ENCODE results near the gene CLDN10. TPM values are rescaled to one million over a fixed set of nuclear protein-coding genes. Genes with fewer than 3 reads are reported as not detected.

Gene CLDN10
- total and polyA plus RNA-seq, 3 experiments from 2014 or later, result not detected

DNA sequence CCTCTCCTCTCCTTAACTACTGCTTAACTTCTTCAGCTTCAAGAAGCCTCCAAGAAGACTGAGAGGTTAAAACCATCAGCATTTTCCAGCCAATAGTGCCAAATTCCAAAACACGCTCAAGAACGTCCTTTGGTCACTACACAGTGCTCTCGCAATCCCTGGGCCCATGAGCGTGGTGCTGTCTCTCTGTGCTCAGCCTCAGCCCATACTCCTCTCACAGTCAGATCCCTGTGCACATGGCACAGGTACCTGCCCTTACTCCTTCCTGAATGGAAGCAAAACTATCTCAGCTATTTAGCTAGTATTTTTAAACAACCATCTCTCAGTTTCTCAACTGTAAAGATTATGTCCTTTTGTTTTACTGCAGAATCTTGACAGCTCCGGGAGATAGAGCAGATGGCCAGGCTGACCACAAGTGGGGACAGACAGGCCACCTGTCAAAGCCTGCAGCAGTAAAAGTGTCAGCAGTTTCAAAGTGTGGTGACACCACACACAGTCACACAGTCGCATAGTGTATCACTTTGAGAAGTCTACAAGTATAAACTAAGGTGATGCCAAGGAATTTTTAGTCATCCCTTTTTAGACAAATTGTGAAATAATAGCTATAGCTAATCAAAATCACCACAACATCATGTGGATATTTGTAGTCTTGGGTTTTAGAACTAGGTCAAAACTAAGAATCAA lies 56.3 kb downstream of the CLDN10 start:
- ChIA-PET POLR2A (no interaction called here), CTCF (interaction anchor here (0.7 to 1.3 kb wide), 2 partner anchors 11 to 15 kb away, joined by 3 to 4 read pairs; no protein-coding TSS in a partner anchor)
- H3K36me3 Mint-ChIP-seq, result no peaks in the 10 kb centered on the region
- Histone ChIP-seq H3K4me3 (ENCODE audit: low read length) (no peak overlapping the region), H3K27ac (ENCODE audit: low read depth, low read length) (no peak overlapping the region), H3K4me1 (ENCODE audit: insufficient read depth, low read length) (no peaks in the 10 kb centered on the region), H3K9me3 (ENCODE audit: low read length) (no peaks in the 10 kb centered on the region), H3K27me3 (ENCODE audit: insufficient read depth, low read length, poor library complexity, severe bottlenecking) (peaks cover 1% of the 10 kb centered on the region), H3K36me3 (ENCODE audit: insufficient read depth, low read length) (no peaks in the 10 kb centered on the region)
- peaks cover 12 to 25% of the 10 kb centered on the region in 2 donors for H3K27me3 Mint-ChIP-seq
- H3K27ac Mint-ChIP-seq, result no peak overlapping the region
- no peak overlapping the region for H3K4me3 Mint-ChIP-seq
- no peaks in the 10 kb centered on the region for H3K9me3 Mint-ChIP-seq
- H3K4me1 Mint-ChIP-seq, result no peaks in the 10 kb centered on the region
- no peak for DNase-seq

DNA sequence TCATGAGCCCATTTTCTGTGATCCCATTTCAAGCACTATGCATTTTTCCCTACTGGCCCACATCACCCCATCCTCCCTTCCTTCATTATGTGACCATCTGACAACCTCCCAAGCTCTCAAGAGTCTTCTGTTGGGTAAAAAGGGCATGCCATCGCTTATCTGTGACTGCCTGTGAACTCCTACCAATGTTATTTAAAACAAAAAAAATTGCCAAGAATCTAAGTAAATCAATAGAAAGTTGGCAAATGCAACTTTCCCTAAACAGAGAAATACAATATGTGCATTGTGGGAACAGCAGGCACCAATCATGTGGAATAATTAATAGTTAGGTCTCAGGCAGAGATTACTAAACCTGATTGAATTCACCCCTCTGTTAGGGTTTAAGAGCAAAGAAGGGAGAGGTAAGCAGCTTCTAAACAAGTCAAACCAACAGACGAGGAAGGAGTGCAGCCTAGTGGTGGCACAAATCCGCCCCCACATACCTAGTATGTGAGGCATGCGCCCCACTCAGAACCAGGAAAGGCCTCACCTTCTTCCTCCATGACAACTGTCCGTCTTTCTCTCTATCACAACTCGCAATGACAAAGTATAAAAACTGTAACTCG lies 62.2 kb downstream of the CLDN10 start:
- CTCF ChIA-PET, result interaction anchor here (1.2 kb wide), 1 partner anchor 9 kb away, joined by 3 read pairs; no protein-coding TSS in a partner anchor

DNA sequence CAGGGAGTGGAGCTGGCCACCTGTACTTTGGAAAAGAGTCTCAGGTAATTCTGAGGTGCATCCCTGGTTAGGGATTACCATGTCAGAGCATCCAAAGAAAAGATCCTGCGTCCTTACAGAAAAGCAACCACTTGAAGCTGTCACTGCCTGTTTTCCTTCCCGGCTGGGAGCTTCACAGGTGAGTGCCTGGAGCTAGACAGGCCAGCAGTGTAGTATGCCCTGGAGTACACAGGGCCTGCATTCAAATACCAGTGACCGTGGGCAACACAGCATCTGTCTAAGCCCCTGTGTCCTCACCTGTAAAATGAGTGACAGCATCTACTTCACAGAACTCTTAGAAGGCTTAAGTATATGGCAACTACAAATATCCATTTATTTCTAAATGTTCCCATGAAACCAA lies 63.0 kb downstream of the CLDN10 start:
- H3K27ac Mint-ChIP-seq, result no peak overlapping the region
- H3K4me1 ChIP-seq (ENCODE audit: insufficient read depth, low read length), result no peaks in the 10 kb centered on the region
- H3K27me3 ChIP-seq (ENCODE audit: insufficient read depth, low read length, poor library complexity, severe bottlenecking), result no peaks in the 10 kb centered on the region
- H3K27ac ChIP-seq (ENCODE audit: low read depth, low read length), result no peak overlapping the region
- no peak for DNase-seq
- no peak overlapping the region for H3K4me3 ChIP-seq (ENCODE audit: low read length)
- ChIA-PET POLR2A (no interaction called here), CTCF (interaction anchor here (0.7 to 1.2 kb wide), 3 partner anchors 9 to 219 kb away, joined by 3 to 4 read pairs (median 4); no protein-coding TSS in a partner anchor)
- no peaks in the 10 kb centered on the region for H3K36me3 Mint-ChIP-seq
- H3K4me1 Mint-ChIP-seq, result no peaks in the 10 kb centered on the region
- H3K27me3 Mint-ChIP-seq, result peaks cover 19 to 30% of the 10 kb centered on the region in 2 donors
- H3K36me3 ChIP-seq (ENCODE audit: insufficient read depth, low read length), result no peaks in the 10 kb centered on the region
- H3K9me3 Mint-ChIP-seq, result no peaks in the 10 kb centered on the region
- no peaks in the 10 kb centered on the region for H3K9me3 ChIP-seq (ENCODE audit: low read length)
- no peak overlapping the region for H3K4me3 Mint-ChIP-seq

More for the DNA sequence above, 62.2 kb downstream of the CLDN10 start:
- no peaks in the 10 kb centered on the region for H3K9me3 ChIP-seq (ENCODE audit: low read length)
- no peaks in the 10 kb centered on the region for H3K4me1 ChIP-seq (ENCODE audit: insufficient read depth, low read length)
- H3K27me3 ChIP-seq (ENCODE audit: insufficient read depth, low read length, poor library complexity, severe bottlenecking), result no peaks in the 10 kb centered on the region
- no peaks in the 10 kb centered on the region for H3K4me1 Mint-ChIP-seq
- DNase-seq, result no peak
- no peaks in the 10 kb centered on the region for H3K36me3 Mint-ChIP-seq
- no peaks in the 10 kb centered on the region for H3K36me3 ChIP-seq (ENCODE audit: insufficient read depth, low read length)
- POLR2A ChIA-PET, result no interaction called here
- no peaks in the 10 kb centered on the region for H3K9me3 Mint-ChIP-seq
- no peak overlapping the region for H3K27ac ChIP-seq (ENCODE audit: low read depth, low read length)
- H3K4me3 ChIP-seq (ENCODE audit: low read length), result no peak overlapping the region
- H3K27ac Mint-ChIP-seq, result no peak overlapping the region
- no peak overlapping the region for H3K4me3 Mint-ChIP-seq
- peaks cover 19 to 30% of the 10 kb centered on the region in 2 donors for H3K27me3 Mint-ChIP-seq

GRCh38 chr13:95620030-95620824 lies 67.7 kb downstream of the CLDN10 start:
- H3K4me3 ChIP-seq (ENCODE audit: low read length), result no peak overlapping the region
- Mint-ChIP-seq H3K27ac (no peak overlapping the region), H3K4me1 (no peaks in the 10 kb centered on the region), H3K36me3 (no peaks in the 10 kb centered on the region), H3K9me3 (no peaks in the 10 kb centered on the region), H3K27me3 (peaks cover 14 to 34% of the 10 kb centered on the region in 2 donors), H3K4me3 (no peak overlapping the region)
- no peak overlapping the region for H3K27ac ChIP-seq (ENCODE audit: low read depth, low read length)
- no peaks in the 10 kb centered on the region for H3K36me3 ChIP-seq (ENCODE audit: insufficient read depth, low read length)
- H3K9me3 ChIP-seq (ENCODE audit: low read length), result no peaks in the 10 kb centered on the region
- no peaks in the 10 kb centered on the region for H3K4me1 ChIP-seq (ENCODE audit: insufficient read depth, low read length)
- DNase-seq, result no peak
- peaks cover 4% of the 10 kb centered on the region for H3K27me3 ChIP-seq (ENCODE audit: insufficient read depth, low read length, poor library complexity, severe bottlenecking)
- ChIA-PET CTCF (interaction anchor here (1.1 to 1.8 kb wide), 2 partner anchors 11 to 214 kb away, joined by 4 to 6 read pairs; no protein-coding TSS in a partner anchor), POLR2A (no interaction called here)

- Mint-ChIP-seq H3K27me3 (peaks cover 15 to 37% of the 10 kb centered on the region in 2 donors), H3K9me3 (no peaks in the 10 kb centered on the region), H3K27ac (no peak overlapping the region), H3K36me3 (no peaks in the 10 kb centered on the region), H3K4me3 (no peak overlapping the region), H3K4me1 (no peaks in the 10 kb centered on the region)
- Histone ChIP-seq H3K4me1 (ENCODE audit: insufficient read depth, low read length) (no peaks in the 10 kb centered on the region), H3K27ac (ENCODE audit: low read depth, low read length) (no peak overlapping the region), H3K9me3 (ENCODE audit: low read length) (no peaks in the 10 kb centered on the region), H3K27me3 (ENCODE audit: insufficient read depth, low read length, poor library complexity, severe bottlenecking) (peaks cover 4% of the 10 kb centered on the region), H3K36me3 (ENCODE audit: insufficient read depth, low read length) (no peaks in the 10 kb centered on the region), H3K4me3 (ENCODE audit: low read length) (no peak overlapping the region)
- ChIA-PET CTCF (interaction anchor here (5.3 kb wide), 1 partner anchor 213 kb away, joined by 73 read pairs; no protein-coding TSS in a partner anchor), POLR2A (no interaction called here)
- DNase-seq, result no peak
Measured at GRCh38 chr13:95620825-95621498, 68.4 kb downstream of the CLDN10 start.

- H3K27me3 ChIP-seq (ENCODE audit: insufficient read depth, low read length, poor library complexity, severe bottlenecking), result peaks cover 4% of the 10 kb centered on the region
- POLR2A ChIA-PET, result no interaction called here
- H3K27ac Mint-ChIP-seq, result no peak overlapping the region
- CTCF ChIA-PET, result interaction anchor here (1.4 to 5.3 kb wide), 2 partner anchors 11 to 211 kb away, joined by 3 to 73 read pairs; no protein-coding TSS in a partner anchor
- DNase-seq, result no peak
- H3K9me3 ChIP-seq (ENCODE audit: low read length), result no peaks in the 10 kb centered on the region
- no peaks in the 10 kb centered on the region for H3K36me3 Mint-ChIP-seq
- H3K9me3 Mint-ChIP-seq, result no peaks in the 10 kb centered on the region
- H3K27me3 Mint-ChIP-seq, result peaks cover 10 to 33% of the 10 kb centered on the region in 2 donors
- no peaks in the 10 kb centered on the region for H3K4me1 Mint-ChIP-seq
- H3K4me1 ChIP-seq (ENCODE audit: insufficient read depth, low read length), result no peaks in the 10 kb centered on the region
- H3K27ac ChIP-seq (ENCODE audit: low read depth, low read length), result no peak overlapping the region
- no peak overlapping the region for H3K4me3 ChIP-seq (ENCODE audit: low read length)
- no peaks in the 10 kb centered on the region for H3K36me3 ChIP-seq (ENCODE audit: insufficient read depth, low read length)
- no peak overlapping the region for H3K4me3 Mint-ChIP-seq
Measured at GRCh38 chr13:95623141-95623540, 70.6 kb downstream of the CLDN10 start.

- Histone ChIP-seq H3K9me3 (ENCODE audit: low read length) (no peaks in the 10 kb centered on the region), H3K36me3 (ENCODE audit: insufficient read depth, low read length) (no peaks in the 10 kb centered on the region), H3K27me3 (ENCODE audit: insufficient read depth, low read length, poor library complexity, severe bottlenecking) (peaks cover 4% of the 10 kb centered on the region), H3K4me1 (ENCODE audit: insufficient read depth, low read length) (no peaks in the 10 kb centered on the region), H3K27ac (ENCODE audit: low read depth, low read length) (no peak overlapping the region), H3K4me3 (ENCODE audit: low read length) (no peak overlapping the region)
- no peaks in the 10 kb centered on the region for H3K4me1 Mint-ChIP-seq
- no peak overlapping the region for H3K27ac Mint-ChIP-seq
- ChIA-PET POLR2A (interaction anchor here (0.7 kb wide), 1 partner anchor 55 kb away, joined by 3 read pairs; no protein-coding TSS in a partner anchor), CTCF (interaction anchor here (0.7 to 5.3 kb wide), 7 partner anchors 8 to 235 kb away, joined by 3 to 73 read pairs (median 3); no protein-coding TSS in a partner anchor)
- peaks cover 10 to 33% of the 10 kb centered on the region in 2 donors for H3K27me3 Mint-ChIP-seq
- DNase-seq, result peak in 2 of 5 donors; percentile 1 to 12
- no peaks in the 10 kb centered on the region for H3K9me3 Mint-ChIP-seq
- H3K4me3 Mint-ChIP-seq, result no peak overlapping the region
- no peaks in the 10 kb centered on the region for H3K36me3 Mint-ChIP-seq
Measured at GRCh38 chr13:95624020-95624419, 71.5 kb downstream of the CLDN10 start.

Measured in CD8-positive, alpha-beta memory T cell (primary cell).